Measurements from ENCODE around the gene ISG15.
"Not testable (repeated sequence)": the region's sequence is repeated elsewhere in the genome, so short reads cannot be mapped to it uniquely, and the experiment has no call there.

Gene ISG15

DNA sequence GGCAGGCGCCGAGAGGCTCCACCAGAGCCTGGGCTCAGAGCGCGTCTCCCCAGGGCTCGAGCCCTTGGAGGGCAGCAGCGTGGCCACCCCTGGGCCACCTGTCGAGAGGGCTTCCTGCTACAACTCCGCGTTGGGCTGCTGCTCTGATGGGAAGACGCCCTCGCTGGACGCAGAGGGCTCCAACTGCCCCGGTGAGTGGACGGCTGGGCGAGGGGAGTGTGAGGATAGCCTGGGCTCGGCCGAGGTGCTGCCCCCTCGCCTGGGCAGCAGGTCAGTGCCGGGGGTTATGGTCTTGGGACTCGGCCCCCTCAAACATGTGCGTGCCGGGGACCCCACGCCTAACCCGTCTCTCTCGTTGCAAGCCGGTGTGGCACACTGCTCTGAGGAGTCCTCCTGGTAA lies 33.5 kb downstream of the ISG15 start:
- no peak for DNase-seq

DNA sequence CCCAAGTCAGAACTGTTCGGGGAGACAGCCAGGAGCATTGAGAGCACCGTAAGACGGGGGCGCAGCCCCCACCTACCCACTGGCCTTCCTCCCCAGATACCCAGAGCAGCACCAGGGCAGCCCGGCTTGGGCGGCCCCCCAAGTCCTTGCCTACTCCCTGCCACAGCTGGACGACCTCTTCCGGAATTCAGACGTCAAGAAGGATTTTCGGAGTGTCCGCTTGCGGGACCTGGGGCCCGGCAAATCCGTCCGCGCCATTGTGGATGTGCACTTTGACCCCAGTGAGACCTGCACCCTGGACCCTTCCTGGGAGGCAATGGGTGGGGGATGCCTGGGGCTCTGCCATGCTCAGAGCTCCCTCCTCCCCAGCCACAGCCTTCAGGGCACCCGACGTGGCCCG lies 34.1 kb downstream of the ISG15 start:
- no peak for DNase-seq

GRCh38 chr1:1047963-1048362 lies 34.7 kb downstream of the ISG15 start:
- no peak for DNase-seq

DNA sequence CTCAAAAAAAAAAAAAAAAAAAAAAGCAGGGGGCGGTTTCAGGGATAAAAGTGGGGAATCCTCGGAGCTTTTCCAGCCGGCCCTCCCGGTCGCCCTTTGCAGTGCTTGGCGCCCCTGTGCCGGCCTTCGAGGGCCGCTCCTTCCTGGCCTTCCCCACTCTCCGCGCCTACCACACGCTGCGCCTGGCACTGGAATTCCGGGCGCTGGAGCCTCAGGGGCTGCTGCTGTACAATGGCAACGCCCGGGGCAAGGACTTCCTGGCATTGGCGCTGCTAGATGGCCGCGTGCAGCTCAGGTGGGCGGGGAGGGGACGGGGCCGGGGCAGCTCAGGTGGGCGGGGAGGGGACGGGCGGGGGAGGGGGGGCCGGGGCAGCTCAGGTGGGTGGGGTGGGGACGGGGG lies 35.5 kb downstream of the ISG15 start:
- no peak for DNase-seq

GRCh38 chr1:1049318-1050165 lies 36.2 kb downstream of the ISG15 start:
- DNase-seq, result no peak

DNA sequence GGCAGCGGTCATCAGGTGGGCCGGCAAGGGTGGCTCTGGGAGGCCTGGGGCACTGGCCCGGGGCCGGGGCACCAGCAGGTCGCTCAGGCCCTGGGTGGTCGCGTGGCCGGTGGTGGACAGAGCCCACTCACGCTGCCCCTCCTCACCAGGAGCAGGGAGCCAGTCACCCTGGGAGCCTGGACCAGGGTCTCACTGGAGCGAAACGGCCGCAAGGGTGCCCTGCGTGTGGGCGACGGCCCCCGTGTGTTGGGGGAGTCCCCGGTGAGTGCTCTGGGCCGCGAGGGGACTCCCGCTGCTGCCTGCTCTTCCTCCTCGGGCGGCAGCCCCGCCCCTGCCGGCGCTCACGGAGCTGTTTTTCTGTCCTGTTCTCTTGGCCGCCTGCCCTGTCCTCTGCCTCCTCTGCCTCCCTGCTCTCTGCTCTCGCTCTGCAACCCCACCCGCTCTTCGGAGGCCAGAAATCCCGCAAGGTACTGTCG lies 37.3 kb downstream of the ISG15 start:
- DNase-seq, result no peak

GRCh38 chr1:1051127-1051810 lies 38.0 kb downstream of the ISG15 start:
- DNase-seq, result no peak

GRCh38 chr1:1052003-1052840 lies 38.9 kb downstream of the ISG15 start:
- no peak for DNase-seq

DNA sequence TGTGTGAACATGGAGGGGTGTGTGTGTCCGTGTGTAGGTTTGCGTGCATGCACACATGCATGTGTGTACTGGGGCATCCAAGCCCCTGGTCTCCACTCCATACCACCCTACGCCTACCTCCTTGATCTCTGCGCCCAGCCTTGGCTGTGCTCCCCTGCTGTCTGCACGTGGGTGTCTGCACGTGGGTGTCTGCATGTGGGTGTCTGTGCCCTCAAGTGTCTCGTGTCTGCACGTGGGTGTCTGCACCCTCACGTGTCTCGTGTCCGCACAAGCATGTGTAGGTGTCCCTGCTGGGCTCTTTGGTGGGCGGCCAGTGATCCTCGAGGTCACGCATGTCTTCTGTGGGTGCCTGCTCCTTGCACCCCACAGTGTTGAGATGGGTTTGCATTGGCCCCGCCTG lies 39.7 kb downstream of the ISG15 start:
- no peak for DNase-seq

DNA sequence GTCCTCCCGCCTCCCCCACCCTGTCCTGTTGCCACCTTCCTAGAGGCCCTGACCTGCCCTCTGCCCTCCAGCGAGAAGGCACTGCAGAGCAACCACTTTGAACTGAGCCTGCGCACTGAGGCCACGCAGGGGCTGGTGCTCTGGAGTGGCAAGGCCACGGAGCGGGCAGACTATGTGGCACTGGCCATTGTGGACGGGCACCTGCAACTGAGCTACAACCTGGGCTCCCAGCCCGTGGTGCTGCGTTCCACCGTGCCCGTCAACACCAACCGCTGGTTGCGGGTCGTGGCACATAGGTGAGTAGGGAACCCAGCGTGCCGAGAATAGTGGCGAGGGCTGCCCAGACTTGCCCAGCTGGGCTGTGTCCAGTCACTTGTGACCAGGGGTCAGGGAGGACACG lies 40.4 kb downstream of the ISG15 start:
- DNase-seq, result no peak

DNA sequence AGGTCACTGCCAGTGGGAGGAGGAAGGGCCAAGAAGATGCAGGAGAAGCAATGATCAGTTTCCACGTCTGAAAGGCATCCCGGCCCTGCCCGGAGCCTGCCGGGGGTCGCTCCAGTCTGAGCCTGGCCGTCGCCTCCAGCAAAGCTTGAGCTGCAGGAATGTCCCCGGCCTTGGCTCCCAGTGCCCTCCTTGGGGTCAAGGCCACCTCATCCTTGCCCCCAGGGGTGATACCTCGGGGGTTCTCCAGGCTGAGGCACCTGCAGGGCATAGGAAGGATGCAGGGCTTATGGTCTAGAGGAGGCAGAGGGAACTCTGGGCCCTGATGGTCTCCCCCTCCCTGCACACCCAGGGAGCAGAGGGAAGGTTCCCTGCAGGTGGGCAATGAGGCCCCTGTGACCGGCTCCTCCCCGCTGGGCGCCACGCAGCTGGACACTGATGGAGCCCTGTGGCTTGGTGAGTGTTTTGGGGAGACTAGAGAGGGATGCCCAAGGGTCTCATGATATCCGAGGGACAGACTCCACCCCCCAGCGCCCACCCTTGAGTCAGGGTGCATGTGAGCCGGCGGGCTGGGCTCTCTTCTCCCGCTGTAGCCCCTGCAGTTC lies 40.9 kb downstream of the ISG15 start:
- DNase-seq, result no peak

DNA sequence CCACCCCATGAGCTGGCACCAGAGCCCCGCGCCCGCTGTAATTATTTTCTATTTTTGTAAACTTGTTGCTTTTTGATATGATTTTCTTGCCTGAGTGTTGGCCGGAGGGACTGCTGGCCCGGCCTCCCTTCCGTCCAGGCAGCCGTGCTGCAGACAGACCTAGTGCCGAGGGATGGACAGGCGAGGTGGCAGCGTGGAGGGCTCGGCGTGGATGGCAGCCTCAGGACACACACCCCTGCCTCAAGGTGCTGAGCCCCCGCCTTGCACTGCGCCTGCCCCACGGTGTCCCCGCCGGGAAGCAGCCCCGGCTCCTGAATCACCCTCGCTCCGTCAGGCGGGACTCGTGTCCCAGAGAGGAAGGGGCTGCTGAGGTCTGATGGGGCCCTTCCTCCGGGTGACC lies 41.7 kb downstream of the ISG15 start:
- DNase-seq, result no peak

DNA sequence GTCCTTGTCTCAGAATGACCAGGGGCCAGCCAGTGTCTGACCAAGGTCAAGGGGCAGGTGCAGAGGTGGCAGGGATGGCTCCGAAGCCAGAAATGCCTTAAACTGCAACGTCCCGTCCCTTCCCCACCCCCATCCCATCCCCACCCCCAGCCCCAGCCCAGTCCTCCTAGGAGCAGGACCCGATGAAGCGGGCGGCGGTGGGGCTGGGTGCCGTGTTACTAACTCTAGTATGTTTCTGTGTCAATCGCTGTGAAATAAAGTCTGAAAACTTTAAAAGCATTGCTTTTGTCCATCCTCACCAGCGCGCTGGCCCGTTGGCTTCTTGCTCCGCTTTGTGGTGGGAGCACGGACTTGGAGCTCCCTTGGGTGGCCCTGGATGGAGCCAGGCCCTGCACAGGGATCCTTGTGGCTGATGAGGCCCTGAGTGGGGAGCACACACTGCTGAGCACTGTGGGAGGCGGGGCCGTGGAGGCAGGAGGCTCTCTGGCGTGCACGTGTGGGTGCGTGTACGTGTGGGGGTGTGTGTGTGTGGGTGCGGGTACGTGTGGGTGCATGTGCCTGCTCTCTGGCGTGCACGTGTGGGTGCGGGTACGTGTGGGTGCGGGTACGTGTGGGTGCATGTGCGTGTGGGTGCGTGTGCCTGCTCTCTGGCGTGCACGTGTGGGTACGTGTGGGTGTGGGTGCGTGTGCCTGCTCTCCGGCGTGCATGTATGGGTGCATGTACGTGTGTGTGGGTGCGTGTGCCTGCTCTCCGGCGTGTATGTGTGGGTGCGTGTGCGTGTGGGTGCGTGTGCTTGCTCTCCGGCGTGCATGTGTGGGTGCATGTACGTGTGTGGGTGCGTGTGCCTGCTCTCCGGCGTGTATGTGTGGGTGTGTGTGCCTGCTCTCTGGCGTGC lies 42.8 kb downstream of the ISG15 start:
- DNase-seq, result no peak

DNA sequence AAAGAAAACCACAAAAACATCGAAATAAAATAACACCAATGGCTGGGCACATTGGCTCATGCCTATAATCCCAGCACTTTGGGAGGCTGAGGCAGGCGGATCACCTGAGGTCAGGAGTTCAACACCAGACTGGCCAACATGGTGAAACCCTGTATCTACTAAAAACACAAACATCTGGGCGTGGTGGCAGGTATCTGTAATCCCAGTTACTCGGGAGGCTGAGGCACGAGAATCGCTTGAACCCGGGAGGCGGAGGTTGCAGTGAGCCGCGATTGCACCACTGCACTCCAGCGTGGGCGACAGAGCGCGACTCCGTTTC lies 44.4 kb downstream of the ISG15 start:
- not testable (repeated sequence) for DNase-seq

DNA sequence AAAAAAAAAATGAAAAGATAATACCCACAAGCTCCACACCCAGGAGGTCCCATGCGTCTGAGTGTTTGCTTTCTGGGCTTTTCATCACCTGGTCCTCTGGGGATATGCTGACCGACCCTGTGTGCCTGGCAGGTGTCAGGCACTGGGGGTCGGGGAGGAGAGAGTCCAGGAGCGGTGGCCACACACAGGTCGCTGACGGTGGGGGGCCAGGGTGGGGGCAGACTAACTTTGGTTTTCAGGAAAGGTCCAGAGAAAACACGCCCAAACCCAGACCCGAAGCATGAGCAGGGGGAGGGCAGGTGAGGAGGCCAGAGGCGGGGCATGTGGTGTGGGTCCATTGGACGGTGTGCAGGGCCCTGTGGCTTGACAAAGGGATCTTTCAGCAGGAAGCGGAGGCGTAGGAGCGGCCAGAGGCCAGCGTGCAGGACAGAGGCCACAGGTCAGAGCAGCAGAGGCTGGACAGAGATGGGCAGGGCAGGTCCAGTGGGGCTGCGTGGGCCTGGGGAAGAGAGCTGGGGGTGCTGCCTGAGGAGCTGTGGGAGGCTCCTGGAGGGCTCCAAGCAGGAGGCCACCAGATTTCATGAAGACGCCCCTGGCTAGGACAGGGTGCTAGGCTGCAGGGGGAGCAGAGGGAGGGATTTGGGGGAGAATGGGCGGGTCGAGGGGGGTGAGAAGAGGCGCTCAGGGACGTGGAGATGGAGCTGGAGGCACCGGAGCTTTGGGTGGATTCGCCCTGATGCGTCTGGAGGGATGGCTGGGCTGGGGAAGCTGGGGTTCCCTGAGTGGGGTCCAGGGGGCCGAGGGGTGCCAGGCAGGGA lies 45.0 kb downstream of the ISG15 start:
- no peak for DNase-seq

- no peak for DNase-seq
Observed at GRCh38 chr1:1058921-1059493, 45.7 kb downstream of the ISG15 start.

DNA sequence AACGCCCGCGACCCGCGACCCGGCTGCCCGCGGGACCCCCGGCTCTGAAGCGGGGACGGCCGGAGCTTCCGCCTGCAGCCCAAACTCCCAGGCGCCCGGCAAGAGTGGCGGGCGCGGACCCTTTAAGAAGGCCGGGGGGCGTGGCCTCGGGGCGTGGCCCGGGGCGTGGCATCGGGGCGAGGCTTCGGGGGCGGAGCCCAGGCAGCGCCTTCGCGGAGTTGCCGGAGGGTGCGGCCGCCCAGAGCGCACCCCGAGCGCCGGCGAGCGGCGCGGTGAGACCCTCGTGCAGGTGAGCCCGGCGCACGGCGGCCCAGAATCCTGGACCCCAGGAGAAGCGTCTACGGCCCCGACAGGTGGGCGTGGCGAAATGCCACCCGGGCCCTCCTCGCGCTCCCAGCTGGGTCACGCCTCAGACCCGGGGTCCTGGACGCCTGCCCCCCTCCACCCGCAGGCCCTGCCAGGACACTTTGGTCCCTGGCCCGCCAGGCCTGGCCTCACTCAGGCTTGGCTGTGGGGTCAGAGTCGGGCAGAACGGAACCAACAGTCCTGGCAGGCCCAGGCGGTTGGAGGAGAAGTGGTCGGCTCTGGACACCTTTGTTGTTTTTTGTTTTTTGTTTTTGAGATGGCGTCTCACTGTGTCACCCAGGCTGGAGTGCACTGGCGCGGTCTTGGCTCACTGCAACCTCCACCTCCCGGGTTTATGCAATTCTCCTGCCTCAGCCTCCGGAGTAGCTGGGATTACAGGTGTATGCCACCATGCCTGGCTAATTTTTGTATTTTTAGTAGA lies 46.4 kb downstream of the ISG15 start:
- peak; percentile 82 for DNase-seq

GRCh38 chr1:1060281-1061000 lies 47.1 kb downstream of the ISG15 start:
- DNase-seq, result no peak

DNA sequence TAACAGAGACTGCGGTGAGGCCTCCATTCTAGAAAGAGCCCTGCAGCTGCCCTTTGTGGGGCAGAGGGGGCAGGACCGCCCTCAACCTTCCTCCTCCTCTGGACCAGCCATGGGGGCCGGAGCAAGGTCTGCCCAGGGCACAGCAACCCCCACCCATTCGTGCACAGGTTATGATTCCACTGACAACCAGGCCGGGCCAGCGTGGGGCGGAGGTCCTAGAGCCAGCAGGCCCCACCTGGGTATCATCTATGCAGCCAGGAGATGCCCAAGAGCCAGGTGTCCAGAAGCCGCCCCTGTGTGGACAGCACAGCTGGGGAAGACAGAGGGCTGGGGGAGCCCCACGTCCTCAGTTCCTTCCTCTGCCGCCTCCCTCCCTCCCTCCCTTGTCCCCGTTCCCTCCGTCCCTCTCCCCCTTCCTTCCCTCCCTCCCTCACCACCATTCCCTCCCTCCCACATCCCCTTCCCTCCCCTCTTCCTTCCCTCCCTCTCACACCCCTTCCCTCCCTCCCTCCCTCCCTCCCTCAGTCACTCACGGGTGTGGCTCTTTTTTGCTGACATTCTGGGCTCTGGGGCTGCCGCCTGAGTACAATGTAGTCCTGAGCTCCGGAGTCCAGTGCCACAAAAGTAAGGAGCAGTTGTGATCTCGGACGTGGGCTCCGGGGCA lies 48.5 kb downstream of the ISG15 start:
- DNase-seq, result no peak

All from central memory CD4-positive, alpha-beta T cell (primary cell).